Muscle layer of colon (tissue), 2 donors: ENCODE data around the gene SNAPC2.
A peak's percentile ranks its signal among the peaks of the same experiment; 100 is the strongest.

Experiments
- H3K27ac ChIP-seq: one replicate; pipeline ENCODE4 v1.7.0; 2013; ENCODE audit warnings: low read depth, mild to moderate bottlenecking, low read length, moderate library complexity
- H3K27me3 ChIP-seq, 2 donors: one replicate each; pipeline ENCODE4 v1.7.0; 2013; ENCODE audit warnings: low read length in 2 of 2, mild to moderate bottlenecking in 2 of 2; ENCODE audit not compliant: insufficient read depth in 2 of 2, control insufficient read depth in 1 of 2
- H3K36me3 ChIP-seq: one replicate; pipeline ENCODE4 v1.7.0; 2013; ENCODE audit warnings: mild to moderate bottlenecking, low read length; ENCODE audit not compliant: insufficient read depth
- H3K4me1 ChIP-seq: one replicate; pipeline ENCODE4 v1.7.0; 2013; ENCODE audit warnings: mild to moderate bottlenecking, low read length; ENCODE audit not compliant: insufficient read depth
- H3K4me3 ChIP-seq, 2 donors: one replicate each; pipeline ENCODE4 v1.7.0; 2013; ENCODE audit warnings: low read length in 2 of 2, low read depth in 1 of 2, mild to moderate bottlenecking in 1 of 2, moderate library complexity in 1 of 2
- H3K9ac ChIP-seq: one replicate; pipeline ENCODE4 v1.7.0; 2013; ENCODE audit warnings: low read length
- H3K9me3 ChIP-seq: one replicate; pipeline ENCODE4 v1.7.0; 2013; ENCODE audit warnings: mild to moderate bottlenecking, low read length
- donor health status: abdominal sarcoma.
- donor health status: Adenocarcinoma of cecum.

Gene SNAPC2

DNA sequence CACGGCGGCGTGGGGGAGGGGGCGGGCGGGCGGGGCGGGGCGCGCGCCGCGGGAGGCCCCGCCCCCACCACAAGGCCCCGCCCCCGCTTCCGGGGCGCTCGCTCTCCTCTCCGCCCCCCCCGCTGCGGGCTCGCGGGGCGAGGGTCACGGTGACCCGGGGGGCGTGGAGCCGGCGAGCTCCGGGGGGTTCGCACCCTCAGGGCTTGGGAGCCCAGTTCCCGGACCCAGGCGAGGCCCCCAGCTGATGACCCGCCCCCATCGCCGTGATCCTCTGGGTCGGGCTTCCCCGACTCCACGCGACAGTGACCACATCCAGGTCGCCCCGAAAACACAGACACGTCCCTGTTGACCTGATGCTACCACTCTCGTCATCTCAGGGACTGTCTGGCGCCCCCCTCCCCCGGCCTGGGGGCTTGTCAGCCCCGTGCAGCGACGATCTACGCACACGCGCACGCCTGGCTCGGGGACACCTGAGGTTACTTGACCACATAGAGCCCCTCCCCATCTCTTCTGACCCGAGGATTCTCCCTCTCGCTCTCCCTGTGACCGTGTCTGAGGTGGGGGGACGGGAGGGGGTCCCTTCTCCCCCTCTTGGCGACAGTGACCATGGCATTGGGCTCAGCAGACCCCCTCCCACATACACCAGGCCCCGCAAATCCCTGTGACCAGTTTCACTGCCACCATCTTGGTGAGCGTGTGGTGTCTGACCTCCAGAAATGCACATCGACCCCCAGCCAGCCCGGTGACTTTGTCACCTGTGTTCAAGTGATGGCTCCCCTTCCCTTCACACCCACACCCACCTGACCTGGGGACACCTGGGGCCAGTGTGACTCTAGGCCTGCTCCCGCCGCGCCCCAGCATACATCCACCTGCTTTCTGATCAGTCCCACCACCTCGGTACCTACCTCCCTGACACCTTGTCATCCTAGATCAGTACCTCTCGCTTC is 15.8 kb upstream of the SNAPC2 start:
- peak overlapping the region; percentile 72 for H3K27ac ChIP-seq
- peaks cover 30% of the 10 kb centered on the region for H3K4me1 ChIP-seq
- peak overlapping the region; percentile 45 to 94 for H3K4me3 ChIP-seq
- no peaks in the 10 kb centered on the region for H3K36me3 ChIP-seq
- H3K27me3 ChIP-seq: no peaks in the 10 kb centered on the region
- H3K9ac ChIP-seq: peak overlapping the region; percentile 61
- no peaks in the 10 kb centered on the region for H3K9me3 ChIP-seq

DNA sequence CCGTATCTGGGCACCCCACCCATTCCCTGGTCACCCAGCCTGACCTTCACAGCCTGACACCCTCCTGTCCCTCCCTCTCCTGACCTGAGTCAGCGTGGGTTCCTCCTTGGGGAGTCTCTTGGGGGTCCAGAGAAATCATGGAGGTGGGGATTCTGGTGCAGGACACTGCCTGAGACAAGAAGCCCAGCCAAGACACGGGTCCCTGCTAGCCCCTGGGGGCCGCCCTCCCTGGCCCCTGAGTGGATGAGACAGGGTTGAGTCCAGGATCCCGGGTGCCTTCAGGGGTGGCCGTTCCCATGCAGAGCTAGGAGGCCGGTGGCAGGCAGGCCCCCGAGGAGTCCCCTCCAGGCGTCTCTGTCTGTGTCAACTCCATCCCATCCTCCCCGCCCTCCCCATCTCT is 14.9 kb upstream of the SNAPC2 start:
- Histone ChIP-seq H3K4me1 (peaks cover 30% of the 10 kb centered on the region), H3K9ac (peak overlapping the region; percentile 61), H3K27me3 (no peaks in the 10 kb centered on the region), H3K27ac (no peak overlapping the region), H3K4me3 (peak overlapping the region; percentile 45 to 94), H3K36me3 (peaks cover 6% of the 10 kb centered on the region), H3K9me3 (no peaks in the 10 kb centered on the region)

DNA sequence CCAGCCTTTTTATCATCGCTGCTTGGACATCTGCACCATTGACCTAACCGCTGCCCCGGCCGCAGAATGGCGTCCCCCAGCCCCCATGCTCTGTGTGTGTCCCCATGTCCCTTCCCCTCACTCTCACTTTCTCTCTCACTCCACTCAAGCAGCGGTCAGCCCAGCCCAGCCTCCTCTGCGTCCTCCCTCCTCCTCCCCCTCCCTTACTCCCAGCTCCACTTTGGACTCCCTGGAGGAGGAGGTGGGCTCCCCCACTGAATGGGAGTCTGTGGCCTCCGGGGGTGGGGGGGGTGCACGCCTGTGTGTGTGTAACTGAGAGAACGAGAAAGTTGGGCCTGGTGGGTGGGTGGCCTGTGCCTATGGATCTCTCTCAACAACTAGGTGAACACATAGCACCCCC is 14.3 kb upstream of the SNAPC2 start:
- Histone ChIP-seq H3K36me3 (peaks cover 12% of the 10 kb centered on the region), H3K9ac (no peak overlapping the region), H3K9me3 (no peaks in the 10 kb centered on the region), H3K27me3 (no peaks in the 10 kb centered on the region), H3K4me1 (peaks cover 30% of the 10 kb centered on the region), H3K27ac (no peak overlapping the region), H3K4me3 (no peak overlapping the region)

DNA sequence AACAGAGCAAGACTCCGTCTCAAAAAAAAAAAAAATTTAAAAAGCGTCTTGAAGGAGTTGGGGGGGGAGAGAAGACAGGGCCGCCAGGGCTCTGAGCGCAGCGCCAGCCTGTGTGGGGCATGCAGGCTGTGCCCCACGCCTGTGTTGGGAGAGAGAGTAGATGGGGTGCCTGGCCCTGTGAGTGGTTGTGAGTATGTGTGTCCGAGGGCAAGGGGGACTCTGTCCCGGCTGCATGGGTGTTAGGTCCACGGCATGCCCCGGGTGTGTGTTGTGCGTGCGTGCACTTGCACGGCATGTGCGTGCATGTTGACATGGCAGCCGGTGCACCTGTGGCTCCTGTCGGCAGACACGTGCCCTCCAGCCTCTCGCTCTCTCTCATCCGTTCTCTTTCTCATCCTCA is 13.0 kb upstream of the SNAPC2 start:
- H3K4me3 ChIP-seq: no peak overlapping the region
- H3K27me3 ChIP-seq: no peaks in the 10 kb centered on the region
- H3K4me1 ChIP-seq: peaks cover 30% of the 10 kb centered on the region
- no peaks in the 10 kb centered on the region for H3K9me3 ChIP-seq
- no peak overlapping the region for H3K9ac ChIP-seq
- H3K36me3 ChIP-seq: peaks cover 25% of the 10 kb centered on the region
- H3K27ac ChIP-seq: no peak overlapping the region

DNA sequence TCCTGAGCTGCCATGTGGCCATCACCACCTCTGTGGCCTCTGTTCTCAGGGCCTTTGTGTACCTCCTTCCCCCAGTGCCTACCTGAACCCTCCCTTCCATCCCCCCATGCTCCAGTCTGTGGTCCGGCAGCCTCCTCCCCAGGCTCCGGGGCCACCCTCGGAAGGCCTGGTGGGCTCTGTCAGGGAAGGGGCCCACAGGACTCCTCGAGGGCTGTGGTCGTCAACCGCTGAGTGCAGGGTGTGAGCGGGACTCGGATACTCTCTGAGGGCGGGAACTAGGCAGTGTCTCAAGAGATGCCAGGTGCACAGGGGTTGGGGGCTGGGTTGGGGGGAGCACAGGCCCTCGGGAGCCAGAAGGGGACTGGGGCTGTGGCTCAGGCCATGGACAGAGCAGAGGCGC is 12.6 kb upstream of the SNAPC2 start:
- H3K36me3 ChIP-seq: peaks cover 26% of the 10 kb centered on the region
- H3K4me3 ChIP-seq: no peak overlapping the region
- H3K27me3 ChIP-seq: no peaks in the 10 kb centered on the region
- H3K9me3 ChIP-seq: no peaks in the 10 kb centered on the region
- peaks cover 28% of the 10 kb centered on the region for H3K4me1 ChIP-seq
- no peak overlapping the region for H3K9ac ChIP-seq
- no peak overlapping the region for H3K27ac ChIP-seq

DNA sequence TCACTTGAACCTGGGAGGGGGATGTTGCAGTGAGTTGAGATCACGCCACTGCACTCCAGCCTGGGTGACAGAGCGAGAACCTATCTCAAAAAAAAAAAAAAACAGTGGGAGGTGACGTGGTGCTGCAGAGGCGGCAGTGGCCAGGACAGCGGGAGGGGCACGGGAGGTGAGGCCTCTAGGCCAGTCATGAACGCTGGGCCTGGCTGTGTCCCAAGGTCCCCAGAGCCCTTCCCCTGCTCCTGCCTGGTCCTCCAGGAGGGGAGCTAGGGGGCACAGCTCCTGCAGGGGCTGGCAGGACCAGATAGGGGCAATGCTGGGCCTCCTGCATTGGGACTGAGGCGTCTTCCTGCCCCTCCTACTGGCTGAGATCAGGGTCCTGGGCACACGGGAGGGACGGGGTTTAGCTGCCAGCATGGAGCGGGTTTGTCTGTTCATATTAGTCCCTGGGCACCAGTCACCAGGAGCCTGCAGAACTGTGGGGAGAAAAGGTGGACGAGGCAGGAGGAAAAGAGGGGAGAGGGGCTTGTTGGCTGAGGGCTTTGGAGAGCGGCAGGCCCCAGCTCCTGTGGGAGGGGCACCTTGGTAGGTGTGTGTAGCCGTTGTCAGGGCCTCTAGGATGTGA is 11.9 kb upstream of the SNAPC2 start:
- no peaks in the 10 kb centered on the region for H3K27me3 ChIP-seq
- no peak overlapping the region for H3K27ac ChIP-seq
- H3K4me1 ChIP-seq: peaks cover 22% of the 10 kb centered on the region
- H3K9me3 ChIP-seq: no peaks in the 10 kb centered on the region
- H3K9ac ChIP-seq: no peak overlapping the region
- H3K4me3 ChIP-seq: no peak overlapping the region
- peaks cover 26% of the 10 kb centered on the region for H3K36me3 ChIP-seq

DNA sequence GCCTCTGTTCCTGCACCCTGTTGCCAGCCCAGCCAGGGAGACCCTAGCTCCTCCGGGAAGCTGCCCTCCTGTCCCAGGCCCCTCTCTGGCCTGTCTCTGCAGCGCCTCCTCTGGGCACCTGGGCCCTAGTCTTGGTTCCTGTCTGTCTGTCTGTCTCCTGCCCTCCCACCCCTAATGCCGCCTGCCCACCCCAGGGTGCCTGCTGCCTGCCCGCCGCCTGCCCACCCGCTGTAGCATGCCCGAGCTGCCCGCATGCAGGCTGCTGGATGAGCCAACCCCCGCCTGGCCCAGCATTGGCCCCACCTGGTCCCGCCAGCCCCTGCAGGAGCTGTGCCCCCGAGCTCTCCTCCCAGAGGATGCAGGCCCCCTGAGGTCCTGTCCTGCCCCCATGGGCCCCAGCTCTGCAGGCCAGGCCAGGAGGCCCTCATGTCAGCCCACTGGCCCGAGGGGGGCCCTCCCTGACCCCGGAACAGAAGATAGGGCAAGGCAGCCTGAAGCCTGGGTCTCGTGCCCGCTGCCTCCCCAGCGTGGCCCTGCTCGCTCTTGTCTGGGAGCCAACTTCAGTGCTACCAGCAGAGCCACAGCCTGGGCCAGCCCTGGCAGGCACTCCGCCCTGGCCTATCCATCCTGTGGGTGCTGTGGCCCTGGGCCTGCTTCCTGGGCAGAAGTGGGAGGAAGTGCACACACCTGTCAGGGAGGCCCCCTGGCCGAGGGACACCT is 11.2 kb upstream of the SNAPC2 start:
- Histone ChIP-seq H3K27me3 (peaks cover 0 to 3% of the 10 kb centered on the region in 2 donors), H3K27ac (no peak overlapping the region), H3K36me3 (peaks cover 26% of the 10 kb centered on the region), H3K4me1 (peaks cover 20% of the 10 kb centered on the region), H3K9ac (no peak overlapping the region), H3K4me3 (no peak overlapping the region), H3K9me3 (no peaks in the 10 kb centered on the region)

DNA sequence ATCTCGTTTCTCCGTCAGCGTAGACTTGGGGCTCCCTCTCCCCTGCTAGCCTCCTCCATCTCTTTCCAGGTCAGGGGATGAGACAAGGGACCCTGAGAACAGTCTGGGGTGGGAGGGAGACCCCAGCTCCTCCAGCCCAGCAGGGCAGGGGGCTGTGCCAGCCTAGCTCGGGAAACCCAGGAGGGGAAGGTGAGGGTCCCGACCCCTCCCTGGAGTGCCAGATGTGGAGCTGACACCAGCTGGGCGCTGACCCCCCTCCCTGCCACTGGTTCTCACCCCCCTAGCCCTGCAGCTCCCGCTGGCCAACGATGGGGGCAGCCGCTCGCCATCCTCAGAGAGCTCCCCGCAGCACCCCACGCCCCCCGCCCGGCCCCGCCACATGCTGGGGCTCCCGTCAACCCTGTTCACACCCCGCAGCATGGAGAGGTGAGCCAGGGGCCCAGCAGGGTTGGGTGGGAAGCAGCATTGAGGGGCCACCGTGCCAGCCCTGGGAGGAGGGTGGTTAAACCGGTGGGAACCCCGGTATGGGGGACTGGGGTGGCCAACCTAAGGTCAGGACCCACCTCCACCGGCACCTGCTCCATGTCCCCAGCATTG is 10.6 kb upstream of the SNAPC2 start:
- no peak overlapping the region for H3K9ac ChIP-seq
- H3K27ac ChIP-seq: no peak overlapping the region
- peaks cover 16% of the 10 kb centered on the region for H3K4me1 ChIP-seq
- no peaks in the 10 kb centered on the region for H3K9me3 ChIP-seq
- H3K4me3 ChIP-seq: no peak overlapping the region
- H3K27me3 ChIP-seq: peaks cover 0 to 9% of the 10 kb centered on the region in 2 donors
- peaks cover 26% of the 10 kb centered on the region for H3K36me3 ChIP-seq

DNA sequence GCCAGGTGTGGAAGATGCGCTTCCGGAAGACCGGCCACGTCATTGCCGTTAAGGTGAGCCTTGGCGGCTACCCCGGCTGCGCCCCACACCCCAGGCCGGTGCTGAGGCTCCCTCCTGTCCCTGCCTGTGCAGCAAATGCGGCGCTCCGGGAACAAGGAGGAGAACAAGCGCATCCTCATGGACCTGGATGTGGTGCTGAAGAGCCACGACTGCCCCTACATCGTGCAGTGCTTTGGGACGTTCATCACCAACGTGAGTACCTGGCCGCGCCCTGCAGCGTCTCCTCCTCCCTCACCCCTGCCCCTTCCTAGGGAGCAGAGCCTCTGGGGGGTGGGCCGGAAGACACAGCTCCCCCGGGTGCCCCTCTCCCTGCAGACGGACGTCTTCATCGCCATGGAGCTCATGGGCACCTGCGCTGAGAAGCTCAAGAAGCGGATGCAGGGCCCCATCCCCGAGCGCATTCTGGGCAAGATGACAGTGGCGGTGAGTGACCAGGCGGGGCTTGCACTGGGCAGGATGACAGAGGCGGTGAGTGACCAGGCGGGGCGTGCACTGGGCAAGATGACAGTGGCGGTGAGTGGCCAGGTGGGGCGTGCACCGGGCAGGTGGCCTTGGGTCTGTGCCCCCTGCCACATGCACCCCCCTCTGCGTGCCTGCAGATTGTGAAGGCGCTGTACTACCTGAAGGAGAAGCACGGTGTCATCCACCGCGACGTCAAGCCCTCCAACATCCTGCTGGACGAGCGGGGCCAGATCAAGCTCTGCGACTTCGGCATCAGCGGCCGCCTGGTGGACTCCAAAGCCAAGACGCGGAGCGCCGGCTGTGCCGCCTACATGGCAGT is 9.6 kb upstream of the SNAPC2 start:
- peaks cover 6 to 19% of the 10 kb centered on the region in 2 donors for H3K27me3 ChIP-seq
- peaks cover 26% of the 10 kb centered on the region for H3K36me3 ChIP-seq
- peaks cover 6% of the 10 kb centered on the region for H3K4me1 ChIP-seq

DNA sequence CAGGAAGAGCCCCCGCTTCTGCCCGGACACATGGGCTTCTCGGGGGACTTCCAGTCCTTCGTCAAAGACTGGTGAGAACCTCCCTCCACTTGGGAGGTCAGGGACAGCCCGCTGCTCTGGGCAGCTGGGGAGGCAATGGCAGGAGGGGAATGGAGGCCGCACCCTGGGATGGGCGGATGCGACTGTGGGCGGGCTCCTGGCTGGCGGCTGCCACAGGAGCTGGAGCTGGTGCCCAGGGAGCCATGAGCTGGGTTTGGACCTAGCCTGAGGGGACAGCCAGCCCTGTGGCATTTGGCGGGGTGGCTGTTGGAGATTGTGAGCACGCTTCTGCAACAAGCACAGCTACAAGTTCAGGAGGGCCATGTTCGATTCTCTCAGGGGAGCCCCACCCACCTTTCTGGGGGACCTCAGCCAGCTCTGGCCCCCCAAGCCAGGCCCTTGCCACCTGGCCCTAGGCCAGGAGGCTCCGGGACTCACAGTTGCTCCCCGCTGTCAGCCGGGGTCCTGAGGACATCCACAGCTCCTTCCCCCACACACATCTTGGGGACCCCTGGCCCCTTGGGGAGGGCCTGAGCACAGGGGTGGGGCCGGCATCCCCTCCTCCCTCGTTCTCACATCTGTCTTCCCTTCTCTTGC is 8.5 kb upstream of the SNAPC2 start:
- H3K4me3 ChIP-seq: no peak overlapping the region
- peaks cover 5% of the 10 kb centered on the region for H3K4me1 ChIP-seq
- no peak overlapping the region for H3K9ac ChIP-seq
- no peaks in the 10 kb centered on the region for H3K9me3 ChIP-seq
- peaks cover 26% of the 10 kb centered on the region for H3K36me3 ChIP-seq
- H3K27ac ChIP-seq: no peak overlapping the region
- peaks cover 12 to 29% of the 10 kb centered on the region in 2 donors for H3K27me3 ChIP-seq

More for the DNA sequence above, 9.6 kb upstream of the SNAPC2 start:
- no peaks in the 10 kb centered on the region for H3K9me3 ChIP-seq
- no peak overlapping the region for H3K4me3 ChIP-seq
- no peak overlapping the region for H3K27ac ChIP-seq
- H3K9ac ChIP-seq: no peak overlapping the region
